Cerebellar nuclear complex (tissue), 1 donor: ENCODE data around the gene NKIRAS2.

Experiments used
- DNase-seq, 2 experiments: peaks; one replicate each; lab custom pipeline; 2025; lab: John Stamatoyannopoulos, UW

NKIRAS2 gene

DNA sequence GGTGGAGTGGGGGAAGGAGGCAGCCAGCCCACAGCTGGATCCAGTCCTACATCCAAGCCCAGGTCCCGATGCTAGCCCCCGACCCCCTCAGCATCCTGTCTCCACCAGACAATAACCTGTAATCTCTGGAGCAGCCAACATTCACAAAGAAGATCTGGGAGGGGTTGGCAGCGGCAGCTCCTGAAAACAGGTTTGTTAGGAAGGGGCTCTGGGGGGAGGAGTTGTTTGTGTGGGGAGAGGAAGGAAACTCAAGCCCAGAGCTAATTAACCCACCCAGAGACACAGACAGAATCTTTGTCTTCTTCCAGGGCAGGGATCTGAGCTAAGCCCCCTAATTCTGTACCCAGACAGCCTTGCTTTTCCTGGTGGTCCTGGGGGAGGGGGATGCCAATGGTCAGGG, 35.1 kb downstream of the NKIRAS2 start:
- DNase-seq = no peak

DNA sequence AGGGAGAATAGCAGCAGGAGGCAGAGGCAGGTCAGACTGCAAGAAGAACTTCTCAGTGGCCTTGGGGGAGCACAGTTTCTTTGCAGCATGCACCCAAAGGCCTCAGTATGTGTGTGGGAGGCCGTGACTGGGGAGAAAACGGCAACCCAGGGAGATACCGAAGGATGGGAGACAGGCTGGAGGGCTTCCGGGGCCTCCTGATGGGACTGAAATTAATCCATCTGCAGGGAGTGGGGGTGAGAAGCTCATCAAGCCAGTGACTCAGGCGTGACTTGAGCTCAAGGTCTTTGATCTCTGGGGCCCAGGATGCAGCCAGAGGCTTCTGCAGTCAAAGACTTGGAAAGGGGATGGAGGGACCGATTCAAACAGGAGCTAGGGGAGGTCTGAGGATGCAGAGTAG, 35.6 kb downstream of the NKIRAS2 start:
- DNase-seq = no peak

DNA sequence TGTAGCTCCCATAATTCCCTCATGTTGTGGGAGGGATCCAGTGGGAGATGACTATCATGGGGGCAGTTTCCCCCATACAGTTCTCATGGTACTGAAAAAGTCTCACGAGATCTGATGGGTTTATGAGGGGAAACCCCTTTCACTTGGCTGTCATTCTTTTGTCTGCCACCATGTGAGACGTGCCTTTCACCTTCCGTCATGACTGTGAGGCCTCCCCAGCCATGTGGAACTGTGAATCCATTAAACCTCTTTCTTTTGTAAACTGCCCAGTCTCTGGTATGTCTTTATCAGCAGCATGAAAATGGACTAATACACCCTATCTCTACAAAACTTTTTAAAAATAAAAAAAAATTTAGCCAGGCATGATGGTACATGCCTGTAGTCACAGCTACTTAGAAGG, 36.7 kb downstream of the NKIRAS2 start:
- DNase-seq = no peak

DNA sequence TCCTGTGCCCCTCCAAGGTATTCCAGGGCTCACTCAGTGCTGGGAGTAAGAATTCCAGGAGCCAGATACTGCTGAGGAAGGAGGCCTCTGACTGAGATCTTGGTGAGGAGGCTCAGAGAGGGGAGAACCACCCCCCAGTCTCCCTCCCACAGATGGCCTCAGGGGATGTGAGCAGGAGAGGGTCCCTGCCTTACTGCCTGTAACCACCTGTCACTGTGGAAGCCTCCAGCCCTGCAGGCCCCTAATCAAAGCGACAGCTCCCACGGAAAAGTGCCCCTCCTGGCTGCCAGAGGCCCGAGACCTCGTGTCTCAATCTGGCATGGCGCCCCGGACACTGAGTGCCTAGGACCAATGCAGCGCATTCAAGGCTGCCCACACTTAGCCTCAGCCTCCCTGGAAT, 38.2 kb downstream of the NKIRAS2 start:
- no peak for DNase-seq

DNA sequence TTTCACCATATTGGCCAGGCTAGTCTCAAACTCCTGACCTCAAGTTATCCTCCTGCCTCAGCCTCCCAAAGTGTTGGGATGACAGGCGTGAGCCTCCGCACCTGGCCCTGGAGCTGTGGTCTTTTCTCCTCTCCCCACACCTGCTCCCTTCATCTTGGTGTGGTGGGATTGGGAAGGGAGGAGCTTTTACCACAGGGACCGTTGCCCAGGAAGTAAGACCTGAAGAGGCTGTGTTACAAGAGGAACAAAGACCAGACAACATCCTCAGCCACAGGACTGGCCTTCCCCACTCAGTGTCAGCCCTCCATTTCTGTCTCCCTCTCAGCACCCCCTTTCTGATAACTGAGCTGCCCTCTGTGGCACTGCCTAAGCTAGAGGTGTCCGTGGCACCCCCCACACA, 39.9 kb downstream of the NKIRAS2 start:
- no peak for DNase-seq

DNA sequence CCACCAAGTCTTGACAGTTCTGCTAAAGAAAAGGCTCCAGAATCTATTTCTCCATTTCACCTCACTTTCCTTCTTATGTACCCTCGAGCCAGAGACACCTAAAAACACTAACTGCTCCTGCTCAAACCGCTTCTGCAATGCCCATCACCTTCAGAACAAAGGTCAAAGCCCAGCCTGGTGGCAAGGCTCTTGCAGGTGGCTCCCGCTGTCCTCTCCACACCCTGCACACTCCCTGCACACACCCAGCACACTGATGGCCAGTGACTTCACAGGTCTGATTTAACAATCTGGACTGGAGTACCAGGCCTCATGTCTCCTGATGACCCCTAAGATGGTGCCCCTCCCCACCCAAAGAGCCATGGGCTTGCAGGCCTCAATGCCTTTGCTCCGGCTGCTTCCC, 40.3 kb downstream of the NKIRAS2 start:
- no peak for DNase-seq

DNA sequence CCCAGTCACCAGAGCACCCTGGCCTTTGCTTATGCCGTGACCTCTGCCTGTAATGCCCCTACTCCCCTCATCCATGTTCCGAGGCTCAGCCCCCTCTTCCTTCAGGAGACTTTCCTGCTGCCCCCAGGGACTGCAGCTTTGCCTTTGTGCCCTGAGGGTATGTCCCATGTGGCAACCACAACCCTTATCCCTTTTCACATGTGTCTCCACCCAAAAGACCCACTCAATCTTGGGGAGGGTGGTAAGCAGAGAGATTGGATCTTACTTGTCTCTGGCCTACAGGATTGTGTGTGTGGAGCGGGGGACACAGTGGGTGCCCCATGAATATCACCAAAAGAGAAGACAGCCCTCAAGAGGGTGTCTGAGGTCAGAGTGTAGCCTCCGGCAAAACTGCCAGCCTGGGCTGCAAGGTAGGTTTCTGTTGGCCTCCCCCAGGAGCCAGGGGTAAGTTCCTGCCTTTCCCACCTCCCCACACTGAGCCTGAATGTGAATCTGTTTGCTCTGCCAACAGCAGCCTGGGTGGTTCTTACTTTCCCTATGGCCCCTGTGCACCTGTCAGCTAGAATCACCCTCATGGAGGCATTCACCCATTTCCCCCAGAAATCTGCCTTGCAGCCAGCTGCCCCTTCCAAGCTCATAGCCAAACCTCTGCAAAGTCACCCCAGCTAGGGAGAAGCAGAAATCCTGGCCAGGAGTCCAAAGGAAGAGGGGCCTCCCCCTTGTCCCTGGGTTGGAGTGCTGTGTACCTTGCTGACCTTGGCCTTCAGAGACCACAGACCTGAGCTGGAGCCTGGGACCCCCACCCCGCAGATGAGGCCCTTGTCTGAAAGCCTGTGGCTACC, 42.0 kb downstream of the NKIRAS2 start:
- DNase-seq = no peak

DNA sequence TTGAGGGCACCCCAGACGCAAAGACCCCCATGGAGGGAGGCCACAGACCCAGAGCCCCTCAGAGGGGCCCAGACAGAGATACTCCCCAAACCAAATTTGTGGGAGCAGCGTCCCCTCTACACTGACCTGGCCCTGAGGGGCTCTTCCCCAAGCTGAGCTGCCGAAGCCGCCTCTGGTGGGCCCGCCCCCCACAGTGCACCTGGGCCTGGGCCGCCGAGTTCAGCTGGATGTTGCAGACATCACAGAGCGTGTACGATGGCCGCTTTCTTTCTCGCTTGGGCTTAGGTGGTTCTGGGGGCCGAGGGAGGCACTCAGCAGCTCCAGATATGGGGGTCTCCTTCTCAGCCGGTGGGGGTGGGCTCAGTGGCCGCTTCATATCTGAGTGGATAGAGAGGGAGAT, 42.8 kb downstream of the NKIRAS2 start:
- DNase-seq = no peak

DNA sequence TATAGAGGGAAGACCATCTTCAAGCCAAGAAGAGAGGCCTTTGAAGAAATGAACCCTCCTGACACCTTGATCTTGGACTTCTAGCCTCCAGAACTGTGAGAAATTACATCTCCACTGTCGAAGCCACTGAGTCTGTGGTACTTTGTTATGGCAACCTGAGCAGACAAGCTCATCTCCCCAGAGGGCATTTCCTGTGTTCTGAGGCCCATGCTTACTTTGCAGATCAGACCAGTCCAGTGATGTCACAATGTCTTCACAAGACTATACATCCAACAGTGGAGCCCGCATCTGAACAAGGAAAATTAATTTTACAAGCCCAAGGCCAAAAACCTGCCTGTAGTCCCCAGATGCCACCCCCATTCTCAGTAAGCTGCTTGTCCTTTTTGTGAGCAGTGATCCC, 45.3 kb downstream of the NKIRAS2 start:
- DNase-seq = no peak

DNA sequence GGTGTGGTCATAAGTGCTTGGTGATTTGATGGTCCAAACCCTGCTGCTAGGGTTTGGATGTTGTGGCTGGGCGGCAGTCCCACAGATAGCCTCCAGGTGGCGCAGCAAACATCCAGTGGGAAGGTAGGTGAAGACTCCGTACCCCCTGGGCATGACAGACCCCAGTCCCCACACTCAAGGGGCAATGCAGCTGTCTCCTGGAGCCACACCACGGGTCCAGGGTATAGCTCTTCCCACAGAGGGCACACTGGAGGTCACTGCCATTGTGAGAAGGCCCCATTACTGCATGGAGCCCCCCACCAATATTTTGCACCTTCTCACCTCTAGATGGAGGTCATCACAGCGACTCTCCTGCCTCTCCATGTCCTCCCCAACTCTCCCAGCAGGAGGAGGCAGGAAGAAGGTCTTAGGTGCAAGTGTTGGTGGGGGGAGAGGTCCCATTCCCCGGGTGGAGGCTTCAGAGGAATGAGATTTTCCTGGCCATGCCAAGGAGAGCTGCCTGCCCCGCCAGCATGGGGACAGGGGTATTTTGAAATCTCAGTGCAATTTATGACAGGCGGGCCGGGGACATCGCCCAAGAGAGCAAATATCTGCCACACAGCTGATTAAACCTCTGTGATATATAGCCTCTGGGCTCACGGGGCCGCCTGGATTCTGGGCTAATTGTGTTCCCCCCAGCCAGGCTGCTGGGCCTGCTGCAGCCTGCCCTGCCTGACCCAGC, 47.6 kb downstream of the NKIRAS2 start:
- DNase-seq = no peak

DNA sequence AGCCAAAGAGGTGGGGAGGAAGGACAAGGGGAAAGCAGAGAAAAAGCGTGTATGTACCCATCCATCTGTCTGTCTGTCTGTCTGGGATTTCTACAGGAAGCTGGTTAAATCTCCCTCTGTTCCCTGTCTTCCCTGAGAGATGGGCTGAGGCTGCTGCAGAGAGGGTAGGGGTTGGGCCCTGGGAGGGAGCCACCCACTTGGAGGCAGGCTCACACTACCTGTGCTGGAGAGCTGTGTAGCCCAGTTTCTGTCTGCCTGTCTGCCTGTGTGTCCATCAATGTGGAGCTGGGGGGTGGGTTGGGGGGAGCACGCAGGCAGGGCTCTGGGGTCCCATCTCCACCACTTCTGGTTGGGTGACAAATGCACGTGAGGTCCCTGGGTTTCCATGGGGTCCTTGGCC, 49.1 kb downstream of the NKIRAS2 start:
- no peak for DNase-seq

DNA sequence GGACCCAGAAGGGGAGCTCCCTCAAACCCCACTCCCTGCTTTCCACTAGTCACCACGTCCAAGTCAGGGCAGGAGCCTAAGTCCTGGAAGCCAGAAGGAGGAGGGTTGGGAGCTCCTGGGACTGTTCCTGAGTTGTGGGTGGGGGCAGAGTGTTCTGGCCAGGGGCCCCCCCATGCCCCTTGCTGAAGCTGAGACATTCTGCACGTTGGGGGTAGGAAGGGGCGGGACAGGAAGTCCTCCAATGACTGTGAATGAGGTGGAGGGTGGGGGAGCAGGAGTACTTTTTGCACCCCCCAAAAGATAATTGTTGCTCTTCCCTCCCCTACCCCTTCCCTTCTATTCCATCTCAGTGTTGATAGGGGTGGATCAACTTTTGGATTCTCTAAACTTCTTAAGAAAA, 51.9 kb downstream of the NKIRAS2 start:
- no peak for DNase-seq

DNA sequence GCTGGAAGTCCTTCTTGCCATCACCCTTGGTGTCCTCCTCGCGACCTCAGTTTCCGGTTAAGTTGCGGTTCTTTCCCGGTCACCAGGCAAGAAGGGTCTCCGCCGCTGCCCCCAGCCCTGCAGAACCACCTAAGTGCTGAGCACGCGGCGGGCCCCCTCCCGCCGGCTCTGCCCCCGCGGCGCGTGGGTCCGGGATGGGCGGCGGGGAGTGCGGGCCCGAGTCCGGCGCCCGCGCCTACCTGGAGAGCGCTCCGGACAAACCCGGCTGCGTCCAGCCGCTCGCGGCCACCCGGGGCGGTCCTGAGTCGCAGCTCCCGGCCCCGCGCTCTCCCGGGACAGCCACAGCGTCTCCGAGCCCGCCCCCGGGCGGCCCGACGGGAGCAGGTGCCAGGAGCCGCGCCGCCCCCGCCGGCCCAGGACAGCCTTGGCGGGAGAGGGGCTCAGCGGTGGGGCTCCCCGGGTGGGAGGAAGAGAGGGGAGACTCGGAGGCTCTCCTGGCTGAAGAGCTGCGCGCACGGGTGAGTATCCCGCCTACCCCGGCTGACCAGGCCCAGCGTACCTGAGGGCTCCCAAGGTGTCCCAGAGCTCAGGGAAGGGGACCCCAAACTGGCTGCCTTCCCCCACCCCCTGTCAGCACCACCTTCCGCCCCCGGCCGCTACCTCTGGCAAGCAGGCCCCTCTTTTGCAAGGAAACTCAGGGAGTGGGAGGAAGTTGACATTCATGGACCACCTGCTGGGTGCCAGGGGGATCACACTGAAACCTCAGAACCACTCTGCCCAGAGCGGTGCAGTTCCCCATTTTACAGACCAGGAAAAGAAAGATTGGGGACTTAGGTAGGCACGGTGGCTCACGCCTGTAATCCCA, 52.7 kb downstream of the NKIRAS2 start:
- no peak for DNase-seq
